Renal cortical epithelial cell (primary cell): Measurements from ENCODE around the gene ORC1. TPM values are rescaled to one million over a fixed set of nuclear protein-coding genes. Genes with fewer than 3 reads are reported as not detected.
"Not testable (repeated sequence)": the region's sequence is repeated elsewhere in the genome, so short reads cannot be mapped to it uniquely, and the experiment has no call there.

Experiments
- DNase-seq: peaks from one replicate; pipeline ENCODE4 v3.0.0-alpha.2; 2011; ENCODE audit warnings: low read depth
- total RNA-seq: library from RNA; depleted of rRNA; stranded (reverse); fragments of >200 nt; gene quantifications from 2 replicates; pipeline ENCODE4 v1.2.3, GENCODE V29; 2014

Gene ORC1
- total RNA-seq, 1 donor from 2014 or later = 0.45 TPM

- no peak for DNase-seq
Observed at GRCh38 chr1:52386458-52386857, 17.8 kb downstream of the ORC1 start.

GRCh38 chr1:52385376-52385775 is 18.8 kb downstream of the ORC1 start:
- DNase-seq = no peak

GRCh38 chr1:52369851-52370250 is 34.4 kb downstream of the ORC1 start:
- DNase-seq = not testable (repeated sequence)

- peak; percentile 25 for DNase-seq
Observed at GRCh38 chr1:52368383-52369172, 35.6 kb downstream of the ORC1 start.

GRCh38 chr1:52367272-52367671 is 37.0 kb downstream of the ORC1 start:
- DNase-seq = no peak

- no peak for DNase-seq
Observed at GRCh38 chr1:52366517-52366827, 37.8 kb downstream of the ORC1 start.

- DNase-seq = peak; percentile 94
Observed at GRCh38 chr1:52365746-52366516, 38.3 kb downstream of the ORC1 start, which contains the start of gene CC2D1B. Gene CC2D1B, minus strand, starts transcription at chr1:52366205. Its CDS starts 1,585 bp downstream, at chr1:52364620.

- DNase-seq = peak; percentile 71
Observed at GRCh38 chr1:52365071-52365745, 39.0 kb downstream of the ORC1 start.

- no peak for DNase-seq
Observed at GRCh38 chr1:52364235-52364839, 39.9 kb downstream of the ORC1 start.

- no peak for DNase-seq
Observed at GRCh38 chr1:52360595-52360968, 43.6 kb downstream of the ORC1 start.

GRCh38 chr1:52359676-52360594 is 44.3 kb downstream of the ORC1 start:
- no peak for DNase-seq

- DNase-seq = no peak
Observed at GRCh38 chr1:52358851-52359497, 45.2 kb downstream of the ORC1 start.

GRCh38 chr1:52357397-52357796 is 46.8 kb downstream of the ORC1 start:
- DNase-seq = no peak

GRCh38 chr1:52356818-52357355 is 47.3 kb downstream of the ORC1 start:
- no peak for DNase-seq

GRCh38 chr1:52355847-52356505 is 48.2 kb downstream of the ORC1 start:
- no peak for DNase-seq

GRCh38 chr1:52355436-52355835 is 48.8 kb downstream of the ORC1 start:
- no peak for DNase-seq

GRCh38 chr1:52352690-52353089 is 51.5 kb downstream of the ORC1 start:
- no peak for DNase-seq

- no peak for DNase-seq
Observed at GRCh38 chr1:52348704-52349300, 55.4 kb downstream of the ORC1 start.

- DNase-seq = no peak
Observed at GRCh38 chr1:52346653-52347052, 57.6 kb downstream of the ORC1 start.
